GM19193 (cell line): ENCODE data around the gene POLR2A.

Source experiments
- POLR2A ChIP-seq: IDR thresholded peaks from 4 replicates; pipeline ENCODE4 v1.6.1; 2011; ENCODE audit not compliant: insufficient read depth, insufficient read length; ENCODE audit errors: extremely low read depth

POLR2A gene

DNA sequence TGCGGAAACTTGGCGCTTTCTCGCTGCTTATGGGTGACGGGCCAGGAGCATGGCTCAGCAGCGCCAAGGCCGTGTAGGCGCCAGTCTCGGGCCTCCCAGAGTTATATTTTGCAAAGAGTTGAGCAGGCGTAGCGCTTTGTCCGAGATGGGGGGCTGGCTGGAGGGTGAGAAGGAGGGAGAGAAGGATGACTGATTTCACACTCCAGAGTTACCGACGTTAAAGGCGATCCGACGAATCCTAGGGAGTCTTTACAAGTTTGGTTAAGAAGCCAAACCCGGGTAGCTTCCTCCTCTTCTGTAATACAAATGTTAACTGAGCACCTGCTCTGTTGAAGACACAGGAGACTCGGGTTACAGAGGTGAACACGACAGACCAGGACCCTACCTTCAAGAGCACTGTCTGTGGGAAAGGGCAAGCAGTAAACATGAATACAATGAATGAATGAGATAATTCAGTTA lies 782 bp downstream of the POLR2A start:
- no peak for TF ChIP-seq POLR2A

DNA sequence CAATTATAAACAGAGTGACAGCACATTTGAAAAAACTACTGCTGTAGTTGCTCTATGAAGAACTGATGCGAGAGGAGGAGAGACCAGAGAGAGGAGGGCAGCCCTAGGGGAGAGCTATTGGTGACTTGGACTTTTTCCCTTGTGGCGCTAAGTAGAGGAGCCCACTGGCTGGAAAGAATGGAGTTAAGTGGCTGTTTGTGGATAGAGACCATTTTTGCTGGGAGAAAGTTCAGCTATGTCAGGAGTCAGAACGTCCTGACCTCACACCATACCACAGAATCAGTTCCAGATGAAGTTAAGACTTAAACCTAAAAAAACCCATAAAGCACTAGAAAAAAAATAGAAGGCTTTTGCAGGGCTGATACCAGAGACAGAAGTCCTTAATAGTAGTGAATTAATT lies 2.0 kb downstream of the POLR2A start:
- no peak for TF ChIP-seq POLR2A

DNA sequence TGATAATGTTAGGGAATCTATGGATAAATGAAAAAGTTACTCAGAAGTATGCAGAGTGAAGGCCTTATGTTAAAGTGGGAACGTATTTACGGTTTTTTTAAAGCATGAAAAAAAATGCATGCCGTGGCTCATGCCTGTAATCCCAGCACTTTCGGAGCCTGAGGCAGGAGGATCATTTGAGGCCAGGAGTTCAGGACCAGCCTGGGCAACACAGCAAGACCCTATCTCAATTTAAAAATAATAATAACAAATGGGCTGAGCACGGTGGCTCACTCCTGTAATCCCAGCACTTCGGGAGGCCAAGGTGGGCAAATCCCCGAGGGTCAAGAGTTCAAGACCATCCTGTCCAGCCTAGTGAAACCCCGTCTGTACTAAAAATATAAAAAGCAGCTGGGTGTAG lies 6.0 kb downstream of the POLR2A start:
- TF ChIP-seq POLR2A: no peak

- TF ChIP-seq POLR2A: no peak
Measured at GRCh38 chr17:7491583-7491982, 7.4 kb downstream of the POLR2A start.

DNA sequence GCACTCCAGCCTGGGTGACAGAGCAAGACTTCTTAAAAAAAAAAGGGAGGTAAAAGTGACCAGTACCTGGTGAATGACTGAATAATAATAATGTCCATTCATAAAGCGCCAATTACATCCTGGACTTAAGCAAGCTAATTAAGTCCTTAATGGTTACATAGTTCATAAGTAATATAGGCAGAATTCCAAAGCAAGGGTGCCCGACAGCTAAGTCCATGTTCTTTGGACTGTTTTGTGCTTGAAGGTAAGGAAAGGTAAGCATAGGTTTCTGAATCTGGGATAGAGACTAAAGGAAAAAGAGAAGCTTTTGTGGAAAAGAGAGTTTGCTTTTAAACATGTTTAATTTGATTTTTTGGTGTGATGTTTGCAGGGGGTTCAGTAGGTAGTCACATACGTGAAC lies 9.8 kb downstream of the POLR2A start:
- TF ChIP-seq POLR2A: no peak

- no peak for TF ChIP-seq POLR2A
Measured at GRCh38 chr17:7495906-7496434, 11.8 kb downstream of the POLR2A start.

GRCh38 chr17:7496470-7497183 lies 12.5 kb downstream of the POLR2A start:
- TF ChIP-seq POLR2A: no peak

GRCh38 chr17:7497228-7497627 lies 13.1 kb downstream of the POLR2A start:
- TF ChIP-seq POLR2A: peak; percentile 4

DNA sequence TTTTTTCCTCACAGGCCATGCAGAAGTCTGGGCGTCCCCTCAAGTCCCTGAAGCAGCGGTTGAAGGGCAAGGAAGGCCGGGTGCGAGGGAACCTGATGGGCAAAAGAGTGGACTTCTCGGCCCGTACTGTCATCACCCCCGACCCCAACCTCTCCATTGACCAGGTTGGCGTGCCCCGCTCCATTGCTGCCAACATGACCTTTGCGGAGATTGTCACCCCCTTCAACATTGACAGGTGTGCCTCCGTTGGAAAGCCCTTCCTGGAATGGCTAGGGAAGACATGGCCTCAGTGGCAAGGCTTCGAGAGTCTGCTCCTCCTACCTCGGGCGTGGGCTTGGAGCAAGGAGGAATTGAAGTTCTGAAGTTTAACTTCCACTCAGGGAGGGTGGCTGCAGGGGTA lies 13.5 kb downstream of the POLR2A start:
- peak; percentile 26 for TF ChIP-seq POLR2A

GRCh38 chr17:7499161-7499560 lies 15.0 kb downstream of the POLR2A start:
- TF ChIP-seq POLR2A: no peak

GRCh38 chr17:7501729-7502128 lies 17.6 kb downstream of the POLR2A start:
- TF ChIP-seq POLR2A: no peak

GRCh38 chr17:7502171-7502847 lies 18.1 kb downstream of the POLR2A start:
- TF ChIP-seq POLR2A: no peak

DNA sequence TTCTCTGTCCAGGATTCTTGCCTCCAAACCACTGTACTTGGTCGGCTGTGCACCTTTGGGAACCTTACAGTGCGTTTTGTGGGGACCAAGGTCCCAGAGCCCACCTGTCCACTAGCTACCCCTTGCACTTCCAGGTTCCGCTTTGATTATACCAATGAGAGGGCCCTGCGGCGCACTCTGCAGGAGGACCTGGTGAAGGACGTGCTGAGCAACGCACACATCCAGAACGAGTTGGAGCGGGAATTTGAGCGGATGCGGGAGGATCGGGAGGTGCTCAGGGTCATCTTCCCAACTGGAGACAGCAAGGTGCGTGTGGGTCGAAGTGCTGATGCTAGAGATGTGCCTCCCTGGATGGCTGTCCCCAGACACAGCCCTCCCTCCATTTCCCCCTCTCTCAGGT lies 18.8 kb downstream of the POLR2A start:
- no peak for TF ChIP-seq POLR2A

DNA sequence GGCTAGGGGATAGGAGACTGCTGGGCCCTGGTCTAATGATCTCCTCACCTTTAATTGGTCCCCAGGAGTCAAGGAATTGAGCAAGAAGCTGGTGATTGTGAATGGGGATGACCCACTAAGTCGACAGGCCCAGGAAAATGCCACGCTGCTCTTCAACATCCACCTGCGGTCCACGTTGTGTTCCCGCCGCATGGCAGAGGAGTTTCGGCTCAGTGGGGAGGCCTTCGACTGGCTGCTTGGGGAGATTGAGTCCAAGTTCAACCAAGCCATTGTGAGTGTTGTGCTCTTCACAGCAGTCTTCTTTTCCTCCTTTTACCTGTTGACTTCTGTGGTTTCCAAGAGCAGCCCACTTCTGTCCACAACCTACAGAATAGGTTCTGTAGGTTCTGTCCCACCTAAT lies 19.4 kb downstream of the POLR2A start:
- TF ChIP-seq POLR2A: no peak

GRCh38 chr17:7508145-7508544 lies 24.0 kb downstream of the POLR2A start:
- TF ChIP-seq POLR2A: no peak

DNA sequence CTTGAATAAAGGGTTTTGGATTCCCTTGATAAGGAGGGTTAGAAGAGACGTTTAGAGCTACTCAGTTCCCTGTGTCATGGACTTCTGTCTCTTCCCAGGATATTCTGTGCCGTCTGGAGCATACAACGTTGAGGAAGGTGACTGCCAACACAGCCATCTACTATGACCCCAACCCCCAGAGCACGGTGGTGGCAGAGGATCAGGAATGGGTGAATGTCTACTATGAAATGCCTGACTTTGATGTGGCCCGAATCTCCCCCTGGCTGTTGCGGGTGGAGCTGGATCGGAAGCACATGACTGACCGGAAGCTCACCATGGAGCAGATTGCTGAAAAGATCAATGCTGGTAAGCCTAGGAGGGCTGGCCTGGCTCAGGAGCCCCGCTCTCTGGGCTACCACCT lies 24.7 kb downstream of the POLR2A start:
- no peak for TF ChIP-seq POLR2A
